Cortex of kidney (tissue), 1 donor: Measurements from ENCODE around the gene CTBP2.
"Not testable (repeated sequence)": the region's sequence is repeated elsewhere in the genome, so short reads cannot be mapped to it uniquely, and the experiment has no call there.

Experiments used
- DNase-seq: peaks from one replicate; lab custom pipeline; 2025; lab: John Stamatoyannopoulos, UW

The CTBP2 gene

DNA sequence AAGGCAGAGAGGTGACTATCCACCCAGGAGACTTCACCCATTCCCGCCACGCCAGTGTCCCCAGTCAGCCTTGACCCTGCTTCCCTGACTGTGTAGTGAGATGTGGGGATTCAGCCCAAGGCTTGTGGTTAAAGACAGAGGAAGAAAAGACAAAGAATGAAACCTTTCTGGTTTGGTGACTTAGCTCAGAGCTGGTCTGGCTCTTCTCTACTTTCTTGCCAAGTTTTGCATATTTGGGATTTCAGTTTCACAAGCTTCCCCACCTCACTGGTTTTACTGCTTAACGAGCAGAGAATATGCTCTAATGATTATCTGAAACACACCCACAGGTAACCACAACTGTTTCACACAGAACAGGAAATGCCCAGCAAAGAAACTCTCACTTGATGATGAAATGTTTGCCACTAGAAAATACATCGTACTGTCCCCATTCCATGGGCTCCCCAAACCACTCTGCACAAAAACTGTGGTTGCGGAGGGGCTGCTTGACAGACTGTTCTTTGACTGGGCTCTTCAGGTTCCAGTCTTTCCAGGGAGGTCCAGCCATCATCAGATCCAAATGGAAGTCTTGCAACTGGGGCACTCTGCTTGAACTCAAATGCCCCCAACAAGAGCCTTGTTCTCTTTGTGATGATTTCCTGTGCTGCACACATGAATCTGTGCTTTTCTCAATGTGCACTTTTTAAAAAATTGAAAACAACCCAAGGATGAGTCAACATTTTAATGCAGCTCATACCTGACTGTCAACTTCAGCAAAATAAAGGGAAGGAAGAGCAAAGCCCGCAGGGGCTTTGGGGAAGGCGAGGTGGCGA, 95.5 kb downstream of the CTBP2 start:
- DNase-seq = no peak

DNA sequence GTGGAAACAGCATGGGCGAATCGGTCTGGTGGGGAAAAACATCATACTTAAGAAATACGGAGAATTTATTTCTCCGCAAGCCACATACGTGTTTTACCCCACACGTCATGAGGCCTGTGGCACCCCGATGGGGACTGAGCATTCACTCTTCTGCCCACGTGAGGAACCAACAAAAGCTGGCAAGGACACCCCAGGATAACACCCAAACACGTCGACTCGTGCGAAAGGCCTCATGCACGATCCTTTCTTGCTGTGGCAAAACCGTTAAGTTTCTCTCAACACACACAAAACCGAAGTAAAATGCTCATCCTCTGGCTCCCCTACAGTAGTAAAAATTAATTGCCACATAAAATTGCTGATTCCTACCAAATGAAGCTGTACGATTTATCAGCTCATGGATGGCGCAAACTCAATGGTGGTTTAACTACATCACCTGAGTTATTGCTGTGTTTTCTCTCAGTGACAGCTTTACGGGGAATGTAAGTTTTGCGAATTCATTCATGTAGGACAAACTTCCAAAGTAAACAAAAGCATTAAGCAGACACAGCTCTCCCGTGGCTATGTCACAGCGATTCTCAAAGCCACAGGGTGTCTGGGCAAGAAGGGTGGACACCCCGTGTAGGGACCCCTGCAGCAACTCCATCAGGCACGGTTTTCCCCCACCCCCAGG, 97.0 kb downstream of the CTBP2 start:
- DNase-seq = no peak

DNA sequence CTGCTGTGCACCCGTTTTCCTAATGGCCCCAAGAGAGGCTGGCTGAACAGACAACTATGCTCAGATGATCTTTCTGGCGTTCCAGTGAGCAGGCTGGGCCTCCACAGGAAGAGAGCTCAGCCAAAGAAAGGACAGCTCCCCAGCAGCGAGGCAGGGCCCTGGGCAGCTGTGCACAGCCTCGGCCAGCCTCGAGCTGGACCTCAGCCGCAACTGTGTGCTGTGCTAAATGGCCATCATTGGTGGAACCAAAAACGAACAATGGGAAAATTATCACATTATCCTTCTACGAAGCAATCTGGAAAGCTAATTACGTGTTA, 97.5 kb downstream of the CTBP2 start:
- DNase-seq = no peak

DNA sequence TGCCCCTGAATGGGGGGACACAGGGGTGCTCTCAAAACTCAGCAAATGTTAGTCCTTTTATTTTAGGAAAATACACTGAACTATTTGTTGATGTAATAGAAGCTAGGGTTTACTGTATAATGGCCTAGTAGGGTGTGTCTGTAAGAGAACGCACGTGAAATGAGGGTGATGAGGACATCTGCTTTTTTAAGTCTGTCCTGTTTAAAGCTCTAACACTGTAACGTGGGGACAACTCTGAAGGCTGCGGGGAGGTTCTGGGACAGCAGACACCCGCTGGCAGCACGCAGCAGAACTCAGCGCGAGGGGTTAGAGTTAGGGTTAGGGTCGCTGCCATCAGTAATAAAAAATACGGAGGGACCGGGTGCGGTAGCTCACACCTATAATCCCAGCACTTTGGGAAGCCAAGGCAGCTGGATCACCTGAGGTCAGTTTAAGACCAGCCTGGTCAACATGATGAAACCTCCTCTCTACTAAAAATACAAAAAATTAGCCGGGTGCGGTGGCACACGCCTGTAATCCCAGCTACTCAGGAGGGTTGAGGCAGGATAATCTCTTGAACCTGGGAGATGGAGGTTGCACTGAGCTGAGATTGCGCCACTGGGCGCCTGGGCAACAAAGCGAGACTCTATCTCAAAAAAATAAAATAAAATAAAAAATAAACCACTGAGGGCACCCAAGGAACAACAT, 98.0 kb downstream of the CTBP2 start:
- DNase-seq = no peak

DNA sequence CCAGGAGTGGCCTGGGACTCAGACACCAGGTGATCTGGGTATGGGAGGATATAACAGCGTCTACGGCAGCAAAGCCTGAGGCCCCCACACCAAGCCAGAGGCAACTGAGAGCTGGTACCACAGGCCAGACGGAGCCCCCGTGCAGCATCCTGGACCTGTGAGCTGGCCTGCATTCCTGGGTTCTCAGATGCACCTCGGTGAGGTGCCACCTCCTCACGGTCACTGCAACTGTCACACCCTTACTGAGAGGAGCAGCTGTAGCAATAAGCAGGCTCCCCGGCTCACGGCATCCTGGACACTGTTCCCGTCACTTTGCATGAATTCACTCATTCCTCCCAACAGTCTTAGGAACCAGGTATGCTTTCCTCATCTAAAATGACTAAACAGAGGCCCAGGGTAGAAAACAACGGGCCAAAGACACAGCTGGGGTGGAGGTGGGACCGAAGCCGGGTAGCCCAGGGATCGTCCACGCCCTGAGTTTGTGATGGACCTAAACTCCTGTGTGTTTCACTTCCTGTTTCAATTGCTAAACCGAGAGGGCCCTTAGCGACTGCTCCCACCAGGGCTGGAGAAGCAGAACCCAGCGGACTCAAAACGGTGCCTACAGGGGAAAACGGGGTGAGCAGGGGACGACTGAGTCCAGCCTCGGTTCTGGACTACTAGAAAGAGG, 98.7 kb downstream of the CTBP2 start:
- DNase-seq = no peak

DNA sequence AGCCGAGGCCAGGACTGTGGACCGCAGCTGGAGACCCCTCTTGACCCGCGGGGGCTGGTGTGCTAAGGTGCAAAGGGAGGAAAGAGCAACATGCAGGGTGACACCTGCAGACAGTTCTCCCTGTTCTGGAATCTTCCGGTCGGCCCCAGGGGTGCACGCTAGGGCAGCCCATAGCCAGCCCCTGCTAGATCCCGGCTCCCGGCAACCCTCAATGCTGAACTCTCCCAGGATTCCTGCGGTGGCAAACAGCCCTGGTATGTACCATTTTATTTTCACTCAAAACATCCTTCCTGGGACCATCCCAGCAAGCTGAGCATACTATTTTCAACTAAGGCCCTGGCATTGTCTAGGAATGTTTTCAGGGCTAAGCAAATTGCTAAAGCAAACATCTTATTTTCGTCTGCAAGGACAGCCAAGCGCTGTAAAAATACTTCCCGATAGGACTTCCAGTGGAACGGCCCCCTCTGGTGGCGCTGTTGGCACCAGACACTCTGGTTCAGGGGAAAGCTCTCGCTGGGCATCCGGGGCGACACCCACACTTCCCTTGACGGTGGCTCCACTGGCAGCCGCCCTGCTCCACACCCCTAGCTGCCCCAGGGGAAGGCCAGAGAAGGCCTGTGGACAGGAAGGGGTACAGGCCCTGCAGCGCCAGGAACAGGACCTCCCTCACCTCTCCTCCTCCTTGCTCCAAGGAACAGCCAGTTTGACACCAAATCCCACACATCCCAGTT, 99.4 kb downstream of the CTBP2 start:
- no peak for DNase-seq

DNA sequence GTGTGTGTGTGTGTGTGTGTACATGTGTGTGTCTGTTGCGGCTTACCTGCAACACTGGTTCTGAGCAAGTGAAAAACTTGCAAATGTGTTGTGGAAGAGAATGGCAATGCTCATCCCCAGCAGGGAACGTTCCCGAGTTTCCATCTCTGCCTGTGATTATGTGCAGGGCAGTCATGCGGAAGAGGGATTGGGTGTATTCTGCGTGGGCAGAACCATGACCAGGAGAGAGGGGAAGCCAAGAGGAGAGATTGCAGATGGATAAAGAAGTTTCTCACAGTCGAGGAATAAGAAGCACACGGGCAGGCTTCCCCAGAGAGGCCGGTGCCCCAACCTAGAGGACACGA, 99.9 kb downstream of the CTBP2 start:
- no peak for DNase-seq

DNA sequence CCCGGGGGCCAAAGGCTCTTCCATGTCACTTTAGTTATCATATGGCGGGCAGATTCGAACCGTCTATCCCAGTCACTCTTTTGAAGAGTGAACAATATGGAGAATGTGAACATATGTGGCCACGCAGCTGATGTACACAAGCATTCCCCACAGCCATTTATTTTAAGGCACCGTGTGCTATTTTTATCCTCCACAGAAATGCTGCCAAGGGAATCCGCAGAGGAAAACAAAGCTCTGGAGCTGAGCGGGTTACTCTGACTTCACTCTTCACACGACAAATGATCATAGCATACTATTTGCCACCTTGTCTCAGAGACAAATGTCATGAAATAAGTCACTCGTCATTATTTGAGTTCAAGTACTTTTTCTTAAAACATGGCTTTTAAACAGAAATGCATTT, 100.3 kb downstream of the CTBP2 start:
- no peak for DNase-seq

DNA sequence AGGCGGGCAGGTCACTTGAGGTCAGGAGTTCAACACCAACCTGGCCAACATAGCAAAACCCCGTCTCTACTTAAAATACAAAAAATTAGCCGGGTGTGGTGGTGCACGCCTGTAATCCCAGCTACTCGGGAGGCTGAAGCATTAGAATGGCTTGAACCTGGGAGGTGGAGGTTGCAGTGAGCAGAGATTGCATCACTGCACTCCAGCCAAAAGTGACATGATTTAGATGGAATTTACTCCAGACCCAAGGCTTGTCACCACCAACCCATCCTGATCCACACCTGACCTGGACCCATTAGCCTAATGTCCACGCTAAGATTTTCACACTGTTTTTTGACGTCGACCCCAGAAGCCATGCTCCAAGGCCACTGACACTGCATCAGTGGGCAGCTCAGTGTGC, 101.0 kb downstream of the CTBP2 start:
- DNase-seq = not testable (repeated sequence)

DNA sequence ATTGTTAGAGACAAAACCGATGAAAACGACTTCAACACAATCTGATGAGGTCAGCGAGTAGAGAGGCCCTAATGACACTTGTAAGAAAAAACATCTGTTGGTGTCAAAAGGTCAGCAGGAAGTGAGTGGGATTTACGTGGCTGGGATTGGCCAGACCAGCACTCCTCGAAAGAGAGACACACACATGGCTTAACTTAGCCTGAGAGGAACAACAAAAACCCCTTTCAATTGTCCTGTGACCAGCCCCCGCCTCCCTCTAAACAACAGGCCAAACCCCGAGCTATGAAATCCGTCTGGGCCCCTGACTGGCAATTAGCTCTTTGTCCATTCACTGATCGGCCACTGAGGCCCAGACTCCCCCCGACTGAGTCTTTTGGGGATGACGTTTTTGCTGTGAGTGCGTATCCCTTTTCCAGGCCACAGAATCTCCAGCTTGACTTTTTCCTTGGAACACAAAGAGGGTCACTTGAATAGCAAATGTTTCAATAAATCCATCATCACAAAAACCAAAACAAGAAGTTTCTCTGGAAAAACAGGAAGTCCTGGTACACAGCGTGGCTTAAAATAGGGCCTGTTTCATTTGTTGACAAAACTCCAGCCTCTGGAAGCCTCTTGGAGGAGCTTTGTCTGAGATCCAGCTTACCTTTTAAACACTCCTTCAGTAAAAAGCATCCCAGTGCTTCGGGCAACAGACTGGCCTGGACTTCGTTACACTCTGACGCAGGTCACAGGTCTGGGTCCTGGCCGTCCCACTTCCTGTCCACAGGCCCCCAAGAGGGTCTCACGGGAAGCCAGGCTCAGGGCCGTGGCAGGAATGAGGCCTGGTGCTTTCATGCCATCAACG, 103.0 kb downstream of the CTBP2 start:
- DNase-seq = no peak

DNA sequence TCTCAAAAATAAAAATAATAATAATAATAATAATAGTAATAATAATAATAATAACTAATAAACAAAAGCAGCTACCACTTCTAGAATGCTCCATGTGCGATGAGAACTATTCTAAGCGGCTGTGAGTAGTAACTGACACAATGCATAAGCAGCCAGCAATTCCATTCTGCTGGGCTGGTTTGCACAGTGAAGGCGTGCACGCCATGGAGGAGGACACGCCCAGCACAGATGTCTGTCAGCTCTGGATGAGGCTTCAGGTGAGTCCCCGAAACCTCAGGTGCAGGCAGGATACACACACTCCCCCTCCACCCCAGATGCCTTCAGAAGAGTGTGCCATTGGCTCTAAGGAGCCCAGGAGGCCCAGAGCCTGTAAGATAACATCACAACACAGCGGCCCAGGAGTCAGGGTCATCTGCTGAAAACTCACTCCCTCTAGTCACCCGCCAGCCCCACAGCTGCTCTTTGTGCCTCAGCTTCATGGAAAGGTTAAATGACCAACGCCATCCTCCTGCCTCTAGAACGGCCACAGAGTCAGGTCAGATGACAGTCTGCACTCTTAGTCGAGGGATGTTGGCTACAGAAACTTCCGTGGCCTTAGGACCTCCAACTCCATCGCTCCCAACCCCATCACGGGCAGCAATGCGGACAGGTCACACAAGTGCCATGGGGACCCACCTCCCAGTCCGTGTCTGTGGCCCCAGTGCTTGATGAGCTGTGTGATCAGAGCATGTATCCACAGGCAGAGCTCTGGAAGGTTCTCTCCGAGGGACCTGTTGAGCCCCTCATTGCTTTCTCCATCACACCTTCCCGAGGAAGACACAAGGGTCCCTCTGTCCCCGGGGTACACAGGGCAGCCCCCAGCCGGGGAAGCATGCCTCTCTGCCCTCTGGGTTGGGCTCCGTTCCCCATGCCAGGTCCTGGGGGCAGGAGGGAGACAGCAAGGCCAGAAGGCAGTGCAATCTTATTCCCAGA, 103.9 kb downstream of the CTBP2 start:
- DNase-seq = no peak

DNA sequence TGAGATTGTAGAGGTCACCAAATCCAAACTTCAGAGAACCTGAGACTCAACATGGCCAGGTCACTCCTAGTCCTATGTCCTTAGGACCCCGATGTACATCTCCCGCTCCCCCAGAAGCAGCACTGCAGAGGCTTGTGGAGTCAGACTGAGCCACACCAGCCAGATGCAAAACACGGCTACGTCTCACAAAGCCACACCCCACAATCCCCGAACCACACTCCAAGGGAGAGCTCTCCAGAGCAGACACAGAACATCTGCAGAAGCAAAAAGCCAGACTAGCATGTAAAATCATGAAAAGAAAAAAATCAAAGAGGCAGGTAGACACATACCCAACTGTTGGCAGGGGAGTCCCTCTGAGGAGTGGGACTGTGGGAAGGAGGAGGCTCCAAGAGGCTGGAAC, 104.9 kb downstream of the CTBP2 start:
- no peak for DNase-seq

DNA sequence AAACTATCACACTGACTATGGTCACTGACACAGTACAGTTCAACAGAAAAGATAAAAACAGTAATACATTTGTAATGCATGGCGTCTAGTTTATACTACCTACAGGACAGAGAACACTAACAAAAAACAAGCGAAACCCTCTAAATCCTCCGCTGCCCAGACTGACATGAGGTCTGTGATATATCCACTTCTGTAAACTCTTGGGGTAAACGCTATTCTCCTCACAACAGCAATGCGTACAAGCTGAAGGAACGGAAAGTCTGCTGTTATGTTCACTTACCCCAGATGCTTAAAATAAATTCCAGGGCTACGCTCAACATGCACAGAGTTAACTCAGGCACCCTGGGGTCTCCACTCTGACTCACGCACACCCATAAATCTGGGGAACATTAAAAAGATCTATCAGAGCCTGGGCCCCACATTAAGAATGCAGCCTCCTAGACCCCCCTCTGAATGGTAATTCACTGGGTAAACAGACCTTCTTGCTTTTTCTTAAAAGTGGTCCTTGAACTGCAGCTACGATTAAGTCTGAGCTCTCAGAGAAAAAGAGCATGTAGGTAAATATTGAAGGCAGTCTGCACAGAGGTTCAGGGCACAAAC, 105.6 kb downstream of the CTBP2 start:
- DNase-seq = no peak

DNA sequence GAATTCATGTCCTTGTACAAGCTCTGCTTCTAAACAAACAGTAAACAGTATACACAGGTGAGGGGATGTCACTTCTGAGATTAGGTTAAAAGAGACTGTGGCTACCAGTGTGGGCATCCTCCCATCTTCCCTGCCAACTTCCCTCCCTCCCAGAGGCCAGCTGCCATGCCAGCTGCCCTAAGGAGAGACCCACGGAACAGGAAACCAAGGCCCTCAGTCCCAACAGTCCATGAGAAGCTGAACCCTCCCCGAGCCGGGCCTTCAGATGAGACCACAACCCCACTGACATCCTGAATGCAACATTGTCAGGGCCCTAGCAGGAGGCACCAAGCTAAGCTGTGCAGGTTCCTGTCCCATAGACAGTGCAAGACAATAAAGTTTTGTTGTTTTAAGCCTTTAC, 106.1 kb downstream of the CTBP2 start:
- DNase-seq = no peak

DNA sequence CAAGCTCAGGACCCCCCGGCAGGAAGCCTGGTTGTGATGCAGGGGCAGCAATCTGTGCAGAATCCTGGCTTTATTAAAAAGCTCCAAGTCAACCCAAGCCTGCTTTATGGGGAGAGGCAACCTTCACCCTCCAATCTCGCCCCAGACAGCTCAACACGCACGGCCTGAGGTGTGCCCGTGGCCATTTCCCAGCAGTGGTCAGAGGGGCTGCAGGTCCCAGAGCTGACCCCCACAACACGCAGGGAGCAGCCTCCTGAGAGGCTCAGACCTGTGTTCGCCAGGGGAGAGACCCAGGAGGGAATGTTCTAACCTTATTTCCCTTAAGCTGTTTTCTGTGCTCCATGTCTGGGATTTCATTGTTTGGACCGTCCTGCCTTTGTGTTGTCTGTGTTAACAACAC, 108.2 kb downstream of the CTBP2 start:
- no peak for DNase-seq

DNA sequence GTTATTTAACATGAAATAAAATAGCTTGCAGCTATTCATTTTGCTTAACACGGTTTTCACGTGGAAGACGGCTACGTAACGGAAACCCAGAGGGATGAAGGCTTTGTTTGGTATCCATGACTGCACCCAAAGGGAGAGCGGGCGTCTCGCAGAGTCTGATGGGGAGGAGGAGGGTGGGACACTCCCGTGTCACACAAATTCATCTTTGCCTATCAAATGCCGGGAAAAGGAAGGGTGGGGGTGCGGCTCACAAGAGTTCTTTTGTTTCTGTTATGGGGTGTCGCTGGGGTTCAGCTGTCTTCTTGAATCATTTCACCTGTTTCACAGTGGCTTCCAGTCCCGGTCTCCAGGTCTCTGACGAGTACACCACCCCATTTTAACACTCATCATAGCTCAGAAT, 110.0 kb downstream of the CTBP2 start:
- no peak for DNase-seq

DNA sequence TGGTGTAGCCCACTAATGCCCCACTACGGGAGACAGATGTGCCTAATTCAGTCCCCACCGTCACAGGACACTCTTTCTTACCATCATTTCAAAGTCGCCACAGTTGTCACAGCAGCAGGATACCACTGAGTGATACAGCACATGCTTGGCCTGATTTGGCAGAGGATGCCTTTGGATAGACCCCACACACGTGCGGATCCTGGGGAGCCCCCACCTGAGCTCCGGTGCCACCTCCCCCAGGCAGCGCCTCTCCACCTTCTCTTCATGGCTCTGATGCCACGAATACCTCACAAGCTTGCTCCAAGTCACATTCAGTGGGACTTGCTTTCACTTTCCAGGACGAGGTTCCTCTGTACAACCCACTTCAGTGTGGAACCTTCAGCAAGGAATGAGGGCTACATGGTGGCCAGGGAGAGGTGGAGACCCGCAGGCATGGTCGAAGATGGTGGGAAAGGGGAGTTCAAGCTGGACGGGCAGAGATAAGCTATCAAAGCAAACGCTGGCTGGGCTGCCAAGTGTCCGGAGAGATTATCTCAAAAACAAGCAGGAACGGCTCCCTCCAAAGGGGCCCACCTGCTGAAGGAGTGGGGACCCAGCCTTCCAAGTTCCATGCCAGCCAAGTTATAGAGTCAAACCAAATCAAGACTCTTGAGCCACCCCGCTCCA, 111.0 kb downstream of the CTBP2 start:
- DNase-seq = no peak

DNA sequence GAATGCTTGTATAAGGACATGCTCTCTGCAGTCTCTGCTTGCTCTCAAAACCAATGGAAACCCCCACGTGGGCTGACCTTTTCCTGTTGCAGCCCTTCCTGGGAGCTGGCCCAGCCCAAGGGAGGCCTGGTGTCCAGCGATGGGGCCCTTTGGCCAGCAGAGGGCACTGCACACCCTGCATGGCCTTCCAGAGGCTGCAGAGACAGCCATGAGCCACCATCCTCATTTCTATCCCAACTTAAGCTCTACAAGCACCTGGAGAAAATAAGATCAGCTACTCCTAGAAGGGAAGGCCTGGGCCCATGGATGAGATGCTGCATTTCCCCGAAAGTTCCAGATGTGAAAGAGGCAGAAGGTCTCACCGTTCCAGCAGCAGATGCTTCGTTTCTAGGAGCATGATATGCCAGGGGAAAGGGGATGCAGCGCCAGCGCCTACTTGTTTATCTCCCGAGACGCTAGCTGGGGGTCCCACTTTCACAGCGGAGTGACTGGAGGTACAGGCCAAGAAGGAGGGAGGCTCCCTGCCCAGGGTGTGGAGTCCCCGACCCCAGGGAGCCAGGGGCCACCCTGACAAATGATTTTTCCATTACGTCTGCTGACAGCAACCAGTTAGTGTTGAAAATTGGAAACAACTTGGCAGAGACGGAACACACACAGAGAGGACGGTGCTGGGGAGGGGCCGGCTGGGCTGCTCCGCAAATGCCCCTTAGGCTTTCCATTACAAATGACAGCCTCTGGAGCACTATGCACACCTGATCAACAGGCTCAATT, 112.1 kb downstream of the CTBP2 start:
- no peak for DNase-seq
